ENCODE measurements around the gene STK32B. TPM values are rescaled to one million over a fixed set of nuclear protein-coding genes. Genes with fewer than 3 reads are reported as not detected.

The STK32B gene
- total and polyA plus RNA-seq, 2 of the 8 experiments (the other 6 are each of a cell fraction or from before 2014, with no cell fraction given): 2.3 to 2.5 TPM

GRCh38 chr4:5054532-5054931 is 3.3 kb downstream of the STK32B start (continued):
- TF ChIP-seq KDM5A (IDR thresholded peaks at IDR 0.05; ENCODE audit: low read length) (no peak), CREB1 (IDR thresholded peaks at IDR 0.05) (no peak), NRF1 (IDR thresholded peaks at IDR 0.05; ENCODE audit: low read depth, low read length) (no peak), JUN (IDR thresholded peaks at IDR 0.05; ENCODE audit: low read depth, low read length) (no peak)

All from H1 (cell line).